Retina (tissue), 1 donor: ENCODE measurements around the gene ESPNL.

ENCODE experiments used
- DNase-seq: peaks from one replicate; pipeline ENCODE4 v3.0.0-alpha.2; 2016

ESPNL gene

DNA sequence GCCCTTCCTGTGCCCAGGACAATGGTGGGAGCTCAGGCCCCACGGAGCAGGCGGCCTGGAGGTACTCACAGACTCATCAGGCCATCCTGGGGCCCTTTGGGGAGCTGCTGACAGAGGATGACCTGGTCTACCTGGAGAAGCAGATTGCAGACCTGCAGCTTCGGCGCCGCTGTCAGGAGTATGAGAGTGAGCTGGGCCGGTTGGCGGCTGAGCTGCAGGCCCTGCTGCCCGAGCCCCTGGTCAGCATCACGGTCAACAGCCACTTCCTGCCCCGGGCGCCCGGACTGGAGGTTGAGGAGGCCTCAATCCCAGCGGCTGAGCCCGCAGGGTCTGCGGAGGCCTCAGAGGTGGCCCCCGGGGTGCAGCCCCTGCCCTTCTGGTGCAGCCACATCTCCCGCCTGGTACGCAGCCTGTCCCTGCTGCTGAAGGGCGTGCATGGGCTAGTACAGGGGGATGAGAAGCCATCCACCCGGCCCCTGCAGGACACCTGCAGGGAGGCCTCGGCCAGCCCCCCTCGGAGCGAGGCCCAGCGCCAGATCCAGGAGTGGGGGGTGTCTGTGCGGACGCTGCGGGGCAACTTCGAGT lies 30.1 kb downstream of the ESPNL start:
- no peak for DNase-seq

DNA sequence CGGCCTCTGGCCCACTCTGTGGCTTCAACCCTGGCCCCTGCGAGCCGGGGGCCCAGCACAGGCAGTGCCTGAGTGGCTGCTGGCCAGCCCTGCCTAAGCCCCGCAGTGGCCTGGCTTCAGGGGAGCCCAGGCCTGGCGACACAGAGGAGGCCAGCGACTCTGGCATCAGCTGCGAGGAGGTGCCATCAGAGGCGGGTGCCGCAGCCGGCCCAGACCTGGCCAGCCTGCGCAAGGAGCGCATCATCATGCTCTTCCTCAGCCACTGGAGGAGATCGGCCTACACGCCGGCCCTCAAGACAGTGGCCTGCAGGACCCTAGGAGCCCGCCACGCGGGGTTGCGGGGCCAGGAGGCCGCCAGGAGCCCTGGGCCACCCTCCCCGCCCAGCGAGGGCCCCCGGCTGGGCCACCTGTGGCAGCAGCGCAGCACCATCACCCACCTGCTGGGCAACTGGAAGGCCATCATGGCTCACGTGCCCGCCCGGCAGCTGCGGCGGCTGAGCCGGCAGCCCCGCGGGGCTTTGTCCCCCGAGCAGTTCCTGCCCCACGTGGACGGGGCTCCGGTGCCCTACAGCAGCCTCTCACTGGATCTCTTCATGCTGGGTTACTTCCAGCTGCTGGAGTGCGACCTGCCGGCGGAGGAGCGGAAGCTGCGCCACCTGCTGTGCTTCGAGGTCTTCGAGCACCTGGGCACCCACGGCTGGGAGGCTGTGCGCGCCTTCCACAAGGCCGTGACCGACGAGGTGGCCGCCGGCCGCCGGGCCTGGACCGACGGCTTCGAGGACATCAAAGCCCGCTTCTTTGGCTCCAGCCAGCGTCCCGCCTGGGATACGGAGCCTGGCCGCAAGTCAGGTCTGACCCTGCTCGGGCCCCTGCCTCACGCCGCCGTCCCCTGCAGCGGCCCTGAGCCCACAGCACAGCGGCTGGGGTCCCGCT lies 30.8 kb downstream of the ESPNL start:
- DNase-seq, result no peak

DNA sequence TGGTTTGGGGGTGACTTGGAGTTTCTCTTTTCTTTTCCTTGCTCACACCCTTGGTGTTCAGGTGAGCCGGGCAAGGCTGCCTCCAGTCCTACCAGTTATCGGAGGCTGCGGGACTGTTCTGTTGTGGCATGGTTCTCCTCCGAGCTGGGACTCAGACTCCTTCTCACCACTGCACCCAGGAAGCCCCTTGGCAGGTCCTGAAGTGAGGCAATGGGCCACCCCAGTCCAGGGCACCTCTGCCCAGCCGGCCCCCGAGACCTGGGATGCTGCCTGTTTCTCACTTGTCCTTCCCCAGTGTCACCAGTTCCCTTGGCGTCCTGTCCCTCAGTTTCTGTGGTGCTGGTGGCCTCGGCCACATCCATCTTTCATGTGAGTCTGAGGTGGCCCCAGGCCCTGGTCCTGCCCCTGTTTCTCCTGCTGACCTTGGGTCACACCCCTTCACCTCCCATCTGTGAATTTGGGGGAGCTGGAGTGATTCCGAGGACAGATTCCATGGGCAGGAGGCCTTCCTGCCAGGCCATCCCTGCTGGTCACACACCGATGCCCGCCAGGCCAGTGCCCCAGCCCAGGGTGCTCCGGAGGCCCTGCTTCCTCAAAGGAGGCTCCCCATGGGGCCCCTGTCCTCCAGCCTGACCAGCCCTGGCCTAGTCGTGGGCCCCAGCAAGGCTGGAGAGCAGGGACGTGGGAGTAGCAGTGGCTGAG lies 31.8 kb downstream of the ESPNL start:
- DNase-seq, result no peak

DNA sequence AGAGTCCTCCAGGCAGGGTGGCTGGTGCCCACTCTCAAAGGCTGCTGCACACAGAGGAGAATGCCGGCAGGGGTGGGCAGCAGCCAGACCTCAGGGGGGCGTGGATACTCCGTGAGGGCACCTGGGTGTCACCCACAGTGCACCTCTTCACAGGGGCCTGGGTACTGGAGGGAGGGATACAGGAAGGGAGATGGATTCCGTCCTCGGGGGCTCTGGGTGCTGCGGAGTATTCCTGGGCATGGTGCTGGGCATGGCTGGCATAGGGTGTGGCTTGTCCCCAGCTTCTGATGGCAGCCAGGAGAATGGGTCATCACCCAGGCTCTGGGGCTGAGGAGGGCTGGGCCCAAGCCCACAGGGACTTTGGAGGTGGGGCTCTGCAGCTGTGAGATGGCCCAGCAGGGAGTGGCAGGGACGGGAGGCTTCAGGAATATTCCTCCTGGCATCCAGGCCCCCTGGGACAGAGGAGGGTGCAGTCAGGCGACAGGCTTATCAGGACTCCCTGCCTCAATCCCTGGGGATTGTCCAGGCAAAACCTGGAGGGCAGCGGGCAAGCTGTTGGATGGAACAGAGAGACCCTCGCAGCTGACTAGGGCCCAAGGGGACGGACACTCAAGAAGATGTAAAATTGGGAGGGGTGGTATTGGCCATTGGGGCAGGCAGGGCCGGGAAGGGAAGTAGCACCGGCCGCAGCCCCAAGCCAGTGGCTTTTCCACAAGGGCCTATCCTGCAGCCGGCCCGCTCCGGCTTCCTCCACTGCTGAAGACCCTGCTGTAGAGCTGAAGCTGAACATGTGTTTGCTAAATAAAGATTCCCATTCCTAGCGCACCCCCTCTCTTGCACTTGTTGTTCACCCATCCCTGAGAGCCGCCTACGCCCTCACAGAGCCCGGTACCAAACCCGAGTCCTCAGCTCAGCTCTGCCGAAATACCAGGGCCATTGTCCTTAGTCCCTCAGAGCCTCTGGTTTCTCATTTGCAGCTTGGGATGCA lies 32.6 kb downstream of the ESPNL start:
- no peak for DNase-seq

DNA sequence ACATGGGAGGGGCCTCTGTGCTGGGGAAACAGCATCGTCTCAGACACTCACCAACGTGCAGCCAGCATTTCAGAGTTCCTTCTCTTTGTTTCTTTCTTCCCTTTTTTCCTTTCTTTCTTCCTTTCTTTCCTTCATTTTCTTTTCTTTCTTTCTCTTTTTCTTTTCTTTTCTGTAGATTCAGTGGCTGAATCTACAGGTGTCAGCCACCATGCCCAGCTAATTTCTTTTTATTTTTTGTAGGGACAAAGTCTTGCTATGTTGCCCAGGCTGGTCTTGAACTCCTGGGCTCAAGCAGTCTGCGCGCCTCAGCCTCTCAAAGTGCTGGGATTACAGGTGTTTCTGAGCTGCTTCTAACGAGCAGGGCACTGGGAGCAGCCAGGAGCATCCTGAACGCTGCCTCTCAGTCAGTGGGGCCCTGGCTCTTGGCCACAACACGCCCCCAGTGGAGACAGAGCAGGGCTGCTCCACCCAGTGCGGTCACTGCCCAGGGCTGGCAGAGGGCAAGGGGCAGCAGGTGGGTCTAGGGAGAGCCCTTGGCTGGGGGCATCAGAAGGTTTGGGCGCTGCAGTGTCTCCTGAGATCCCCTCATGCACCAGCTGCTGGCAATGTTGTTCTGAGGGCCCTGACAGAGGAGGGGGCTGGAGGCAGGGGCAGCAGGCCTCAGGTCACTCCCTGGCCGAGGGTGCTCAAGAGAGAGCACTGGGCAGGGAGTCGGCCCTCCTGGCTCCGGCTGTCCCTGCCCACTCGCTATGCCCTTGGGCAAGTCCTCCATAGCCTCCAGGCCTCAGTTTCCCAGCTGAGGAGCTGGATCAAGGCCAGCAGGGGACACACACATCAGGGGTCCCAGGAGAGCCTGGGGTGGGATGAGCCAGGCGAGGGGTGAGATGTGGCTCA lies 33.6 kb downstream of the ESPNL start:
- no peak for DNase-seq

DNA sequence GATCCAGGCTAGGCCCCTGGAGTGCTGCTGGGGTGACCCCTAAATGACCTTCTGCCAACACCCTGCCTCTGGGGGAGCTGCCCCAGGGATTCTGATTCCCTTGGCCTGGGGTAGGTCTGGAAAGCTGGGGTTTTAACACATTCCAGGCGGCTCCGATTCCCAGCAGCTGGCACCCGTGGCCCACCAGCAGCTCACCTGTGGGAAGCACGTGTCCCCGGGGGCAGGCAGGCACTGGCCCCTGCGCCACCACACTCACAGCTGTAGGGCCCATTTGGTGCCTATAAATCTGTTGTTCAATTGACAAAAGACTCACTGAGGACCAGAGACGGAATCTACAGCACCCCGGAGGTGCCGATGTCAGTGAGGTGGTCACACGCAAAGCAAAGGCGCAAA lies 34.2 kb downstream of the ESPNL start:
- DNase-seq, result no peak

DNA sequence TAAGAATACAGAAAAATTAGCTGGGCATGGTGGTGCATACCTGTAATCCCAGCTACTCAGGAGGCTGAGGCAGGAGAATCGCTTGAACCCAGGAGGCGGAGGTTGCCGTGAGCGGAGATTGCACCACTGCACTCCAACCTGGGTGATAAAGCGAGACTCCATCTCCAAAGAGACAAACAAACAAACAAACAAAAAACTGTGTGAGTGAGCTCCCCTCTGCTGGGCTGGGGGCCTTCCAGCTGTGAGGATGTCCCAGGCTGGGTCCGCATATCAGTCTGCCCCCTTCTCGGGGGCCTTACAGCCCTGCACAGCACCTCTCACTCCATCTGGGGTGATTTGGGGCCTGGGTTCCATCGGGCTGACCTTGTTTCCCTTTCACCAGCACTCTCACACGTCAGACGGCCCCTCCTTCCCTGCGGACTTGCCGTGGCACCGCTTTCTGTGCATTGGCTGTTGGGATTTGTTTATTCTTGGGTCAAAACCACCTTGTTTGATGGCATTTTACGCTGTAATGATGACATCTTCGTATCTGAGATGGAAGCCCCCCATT lies 35.5 kb downstream of the ESPNL start:
- no peak for DNase-seq

DNA sequence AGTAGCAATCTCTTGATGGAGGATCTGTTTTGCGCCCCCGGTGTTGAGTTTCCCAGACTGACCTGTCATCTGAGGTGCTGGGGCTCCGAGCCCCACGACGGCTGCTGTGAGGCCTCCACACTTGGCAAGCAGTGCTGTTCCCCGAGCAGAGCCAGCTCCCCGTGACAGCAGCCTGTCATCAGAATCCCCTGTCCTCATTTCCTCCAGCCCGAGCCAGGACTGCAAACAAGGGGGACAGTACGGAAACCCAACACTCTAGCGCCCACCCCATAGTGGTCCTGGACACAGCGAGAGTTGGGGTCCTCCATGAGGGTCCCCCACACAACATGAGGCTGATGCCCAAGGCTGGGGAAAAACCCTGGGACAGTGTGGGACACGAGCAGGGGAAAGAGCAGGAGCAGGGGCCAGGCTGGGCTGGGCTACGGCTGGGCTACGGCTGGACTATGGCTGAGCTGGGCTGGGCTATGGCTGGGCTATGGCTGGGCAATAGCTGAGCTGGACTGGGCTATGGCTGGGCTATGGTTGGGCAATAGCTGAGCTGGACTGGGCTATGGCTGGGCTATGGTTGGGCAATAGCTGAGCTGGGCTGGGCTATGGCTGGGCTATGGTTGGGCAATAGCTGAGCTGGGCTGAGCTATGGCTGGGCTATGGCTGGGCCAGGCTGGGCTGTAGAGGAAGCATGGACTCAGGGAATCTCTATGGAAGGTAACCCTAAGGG lies 36.8 kb downstream of the ESPNL start:
- DNase-seq, result no peak

DNA sequence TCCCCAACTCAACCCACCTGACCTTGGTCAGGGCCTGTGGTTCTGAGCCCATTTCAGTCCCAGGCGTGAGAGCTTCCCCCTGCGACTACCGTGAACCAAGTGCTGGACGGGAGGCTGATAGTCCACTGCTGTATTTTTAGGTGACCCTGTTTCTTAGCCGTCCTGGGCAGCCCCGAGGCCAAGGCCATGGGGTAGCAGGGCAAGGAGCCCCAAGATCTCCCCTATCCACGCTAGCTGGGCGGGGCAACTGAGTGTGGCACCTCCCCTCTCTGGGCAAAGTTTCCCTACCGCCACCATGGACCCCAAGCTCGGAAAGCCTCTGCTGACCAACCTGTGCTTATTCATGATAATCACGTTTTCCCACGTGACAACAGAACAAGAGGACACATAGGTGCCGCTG lies 37.7 kb downstream of the ESPNL start:
- DNase-seq, result no peak

DNA sequence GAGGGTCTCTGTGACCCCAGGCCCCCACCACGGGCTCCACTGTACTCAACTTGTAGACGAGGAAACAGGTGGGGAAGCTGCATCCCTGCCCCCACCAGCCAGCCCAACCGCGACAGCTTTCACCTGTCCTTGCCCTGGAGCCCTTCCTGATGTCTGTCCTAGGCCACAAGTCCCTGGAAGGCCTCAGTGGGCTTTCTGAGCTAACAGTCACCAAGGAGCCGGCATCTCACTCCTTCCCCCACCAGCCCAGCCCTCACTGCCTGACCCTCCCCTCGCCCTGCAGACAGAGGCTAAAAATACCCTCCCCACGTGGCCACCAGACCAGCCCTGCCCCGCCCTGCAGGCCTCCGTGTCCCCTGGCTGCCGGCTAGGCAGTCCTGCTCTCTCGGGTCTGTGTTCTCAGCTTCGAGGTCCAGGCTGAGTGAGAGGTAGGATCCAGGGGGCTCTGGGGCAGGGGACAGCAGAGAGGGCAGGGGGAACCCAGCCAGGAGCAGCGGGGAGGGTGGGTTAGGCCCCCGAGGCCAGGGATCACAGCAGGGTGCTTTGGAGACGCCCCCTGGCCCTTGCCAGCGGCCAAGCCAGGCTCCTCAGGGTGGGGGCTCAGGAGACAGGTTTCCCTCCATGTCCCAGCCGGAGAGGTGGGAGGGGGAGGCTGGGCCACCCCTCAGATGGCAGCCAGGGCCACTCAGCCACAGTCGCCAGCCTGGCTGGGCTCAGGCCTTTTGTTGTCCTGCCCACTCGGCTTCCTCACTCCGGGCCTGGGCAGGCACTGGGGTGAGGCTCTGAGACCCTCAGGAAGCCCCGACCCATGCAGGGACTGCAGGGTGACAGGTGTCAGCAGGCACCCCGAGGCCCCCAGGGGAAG lies 38.4 kb downstream of the ESPNL start, which contains the start of gene KLHL30:
KLHL30 (plus strand) TSS at position 338 of the 865 bp plus-strand sequence. CDS start 2,087 bp downstream, outside the sequence.
- DNase-seq, result peak; percentile 69

DNA sequence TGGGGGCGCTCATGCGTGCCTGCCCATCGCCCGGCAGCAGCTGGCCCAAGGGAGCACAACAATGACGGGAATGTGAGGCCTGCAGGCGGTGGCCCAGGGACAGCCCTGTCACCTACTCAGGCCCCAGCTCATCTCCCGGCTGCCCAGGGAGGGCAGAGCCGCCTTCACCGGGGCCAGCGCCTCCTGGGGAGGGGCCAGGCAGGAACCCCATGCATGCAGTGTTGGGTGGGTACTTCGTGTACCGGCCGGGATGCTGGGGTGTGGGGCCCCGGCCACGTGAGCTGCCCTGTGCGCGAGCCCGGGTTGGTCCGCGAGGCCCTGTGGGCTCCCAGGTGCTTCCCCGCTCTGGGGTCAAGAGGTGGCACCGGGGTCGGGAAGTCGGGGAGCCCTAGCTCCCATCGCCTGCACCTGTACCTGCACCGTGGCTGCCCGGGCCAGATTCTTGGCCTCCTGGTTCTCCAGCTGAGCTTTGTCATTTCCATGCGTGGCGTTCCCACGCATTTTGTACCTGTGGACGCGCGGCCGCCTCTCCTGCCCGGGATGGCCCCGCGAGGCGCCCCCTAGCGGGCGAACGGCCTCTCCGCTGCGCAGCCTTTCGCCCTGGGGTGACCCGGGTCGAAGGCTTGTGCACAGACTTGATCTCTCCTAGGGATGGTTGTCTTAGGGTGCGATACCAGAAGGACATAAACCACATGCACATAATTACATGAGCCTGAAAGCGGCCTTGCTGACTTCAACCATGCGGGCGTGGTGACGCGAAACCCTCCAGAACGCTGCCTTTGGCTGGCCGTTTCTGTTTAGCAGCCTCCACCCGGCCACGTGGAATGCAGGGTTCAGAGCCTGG lies 39.3 kb downstream of the ESPNL start:
- DNase-seq, result no peak

DNA sequence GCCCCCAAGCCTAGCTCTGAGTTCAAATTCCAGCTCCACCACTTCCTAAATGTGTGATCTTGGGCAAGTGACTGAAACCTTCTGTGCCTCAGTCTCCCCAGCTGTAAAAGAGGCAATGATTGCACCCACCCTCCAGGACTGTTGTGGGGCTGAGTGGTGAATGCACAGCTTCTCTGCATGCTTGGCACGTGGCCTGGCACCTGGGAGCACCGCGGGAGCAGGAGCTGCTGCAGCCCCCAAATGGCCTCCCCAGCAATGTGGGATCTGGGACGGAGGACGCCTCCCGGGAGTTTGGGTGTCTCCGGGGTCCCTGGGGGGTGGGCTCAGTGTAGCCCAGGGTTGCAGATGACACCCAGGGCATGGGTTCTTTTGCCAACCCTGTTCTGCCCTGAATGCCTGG lies 39.9 kb downstream of the ESPNL start:
- DNase-seq, result no peak

DNA sequence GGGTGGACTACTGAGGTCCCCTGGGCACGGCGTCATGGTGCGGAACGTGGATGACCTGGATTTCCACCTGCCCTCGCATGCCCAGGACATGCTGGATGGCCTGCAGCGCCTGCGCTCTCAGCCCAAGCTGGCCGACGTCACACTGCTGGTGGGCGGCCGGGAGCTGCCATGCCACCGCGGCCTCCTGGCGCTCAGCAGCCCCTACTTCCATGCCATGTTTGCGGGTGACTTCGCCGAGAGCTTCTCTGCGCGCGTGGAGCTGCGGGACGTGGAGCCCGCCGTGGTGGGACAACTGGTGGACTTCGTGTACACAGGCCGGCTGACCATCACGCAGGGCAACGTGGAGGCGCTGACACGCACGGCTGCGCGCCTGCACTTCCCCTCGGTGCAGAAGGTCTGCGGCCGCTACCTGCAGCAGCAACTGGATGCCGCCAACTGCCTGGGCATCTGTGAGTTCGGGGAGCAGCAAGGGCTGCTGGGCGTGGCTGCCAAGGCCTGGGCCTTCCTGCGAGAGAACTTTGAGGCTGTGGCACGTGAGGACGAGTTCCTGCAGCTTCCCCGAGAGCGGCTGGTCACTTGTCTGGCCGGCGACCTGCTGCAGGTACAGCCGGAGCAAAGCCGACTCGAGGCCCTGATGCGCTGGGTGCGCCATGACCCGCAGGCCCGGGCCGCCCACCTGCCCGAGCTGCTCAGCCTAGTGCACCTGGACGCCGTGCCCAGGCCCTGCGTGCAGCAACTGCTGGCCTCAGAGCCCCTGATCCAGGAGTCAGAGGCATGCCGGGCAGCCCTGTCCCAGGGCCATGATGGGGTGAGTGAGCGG lies 40.8 kb downstream of the ESPNL start:
- DNase-seq, result no peak

DNA sequence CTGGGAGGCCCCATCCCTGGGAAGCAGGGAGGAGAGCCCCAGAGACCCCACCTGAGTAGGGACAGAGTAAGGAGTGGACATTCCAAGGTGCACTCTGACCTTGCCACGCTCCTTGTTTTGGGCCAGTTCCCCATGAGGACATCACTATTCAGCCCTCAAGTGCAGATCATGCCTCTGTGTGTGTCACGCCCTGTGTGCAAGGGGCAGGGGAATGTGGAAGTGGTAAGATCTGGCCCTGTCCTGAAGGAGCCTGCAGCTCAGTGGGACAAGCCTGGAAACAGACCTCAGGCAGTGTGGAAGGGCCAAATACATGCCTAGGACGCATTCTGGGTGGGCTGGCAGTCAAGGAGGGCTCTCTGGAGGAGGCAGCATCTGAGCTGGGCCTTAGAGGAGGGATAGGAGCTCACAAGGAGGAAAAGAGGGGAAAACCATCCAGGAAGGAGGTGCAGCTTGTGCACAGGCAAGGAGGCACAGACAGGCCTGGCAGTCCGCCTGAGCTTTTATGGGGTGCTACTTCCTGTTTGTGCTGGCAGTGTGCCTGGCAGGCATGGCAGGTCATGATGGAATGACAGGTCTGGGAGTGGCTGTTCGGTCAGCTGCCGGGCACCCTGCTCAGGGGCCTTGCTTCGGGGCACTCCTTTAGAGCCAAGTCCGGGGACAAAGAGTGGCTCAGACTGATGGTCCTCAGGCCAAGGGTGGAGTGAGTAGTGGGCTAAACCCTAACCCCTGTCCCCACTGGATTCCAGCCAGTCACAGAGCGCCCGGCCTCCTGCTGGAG lies 41.6 kb downstream of the ESPNL start:
- DNase-seq, result no peak

DNA sequence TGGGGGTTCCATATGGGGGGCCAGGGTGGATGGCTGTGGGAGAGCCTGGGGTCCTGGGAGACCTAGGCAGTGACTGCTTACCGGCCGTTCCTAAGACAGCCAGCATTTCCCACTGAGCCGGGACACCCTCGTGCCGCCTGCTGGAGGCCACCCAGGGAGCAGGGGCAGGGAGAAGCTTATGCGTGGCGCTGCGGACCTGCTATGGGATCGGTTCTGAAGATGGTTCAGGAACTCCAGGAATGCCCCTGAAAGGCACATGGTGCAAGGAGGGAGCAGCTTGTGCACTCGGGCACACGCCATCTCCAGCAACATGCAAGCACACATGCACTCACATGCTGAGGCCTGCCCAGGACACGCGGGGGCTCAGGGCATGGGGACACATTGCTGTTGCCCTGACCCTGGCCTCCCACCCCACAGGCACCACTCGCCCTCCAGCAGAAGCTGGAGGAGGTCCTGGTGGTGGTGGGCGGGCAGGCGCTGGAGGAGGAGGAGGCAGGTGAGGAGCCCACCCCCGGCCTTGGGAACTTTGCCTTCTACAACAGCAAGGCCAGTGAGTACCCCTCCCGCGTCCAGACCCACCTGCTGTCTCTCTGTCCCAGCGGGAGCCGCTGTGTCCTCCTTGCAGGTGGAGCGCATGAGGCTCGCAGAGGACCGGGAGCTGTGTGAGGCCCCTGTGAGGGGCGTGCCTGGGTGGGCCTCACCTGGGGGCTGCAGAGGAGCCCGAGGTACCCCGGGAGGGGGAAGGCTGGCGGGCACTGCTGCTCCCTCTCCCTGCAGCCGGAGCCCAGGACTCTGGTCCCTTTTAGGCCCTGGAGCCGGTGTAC lies 42.5 kb downstream of the ESPNL start:
- DNase-seq, result no peak
